Cerebellar nuclear complex (tissue), 1 donor: ENCODE data around the gene MAT1A.
A peak's percentile ranks its signal among the peaks of the same experiment; 100 is the strongest.

Source experiments
- DNase-seq, 2 experiments: peaks; one replicate each; lab custom pipeline; 2025; lab: John Stamatoyannopoulos, UW

The MAT1A gene

DNA sequence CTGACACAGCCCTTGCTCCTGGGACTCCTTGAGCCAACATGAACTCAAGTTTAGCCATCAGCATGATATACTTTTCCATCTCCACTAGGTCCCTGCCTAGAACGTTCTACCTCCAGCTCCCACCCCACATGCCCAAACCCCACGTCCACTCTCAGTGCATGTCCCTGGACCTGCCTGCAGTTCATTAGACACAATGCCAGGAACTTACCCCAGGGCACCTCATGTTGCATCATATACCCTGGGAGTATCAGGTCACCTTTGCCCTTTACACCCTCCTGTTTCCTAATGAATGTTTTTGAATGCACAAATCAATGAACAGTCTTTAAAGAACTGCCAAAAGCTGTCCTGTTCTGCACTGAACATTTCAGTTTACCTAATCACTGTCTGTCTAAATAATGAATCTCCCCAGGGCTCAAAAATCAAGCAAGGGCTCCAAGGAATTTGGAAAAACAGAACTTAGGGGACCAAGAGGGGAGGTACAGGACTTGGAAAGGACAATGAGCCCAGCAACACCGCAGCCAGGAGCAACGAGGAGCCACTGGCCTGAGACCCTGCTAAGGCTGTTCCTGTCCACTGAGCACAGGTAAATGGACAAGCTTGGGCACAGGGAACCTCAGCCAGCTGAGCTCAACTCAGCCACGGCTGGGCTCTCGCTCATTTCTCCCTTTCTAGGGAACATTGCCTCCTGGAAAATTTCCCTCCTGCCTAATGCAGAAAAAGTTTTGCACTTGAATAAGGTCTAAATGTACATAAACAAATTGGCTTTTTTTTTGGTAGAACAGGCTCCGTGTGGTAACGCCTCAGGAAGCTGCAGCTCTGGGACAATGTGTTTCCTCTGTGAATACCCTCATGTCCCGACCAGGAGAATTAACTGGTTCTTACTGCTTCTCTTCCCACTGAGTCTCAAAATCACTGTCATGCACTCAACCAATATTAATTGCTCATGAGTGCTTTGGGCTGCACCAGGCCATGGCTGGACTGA, 7.4 kb downstream of the MAT1A start:
- no peak for DNase-seq

DNA sequence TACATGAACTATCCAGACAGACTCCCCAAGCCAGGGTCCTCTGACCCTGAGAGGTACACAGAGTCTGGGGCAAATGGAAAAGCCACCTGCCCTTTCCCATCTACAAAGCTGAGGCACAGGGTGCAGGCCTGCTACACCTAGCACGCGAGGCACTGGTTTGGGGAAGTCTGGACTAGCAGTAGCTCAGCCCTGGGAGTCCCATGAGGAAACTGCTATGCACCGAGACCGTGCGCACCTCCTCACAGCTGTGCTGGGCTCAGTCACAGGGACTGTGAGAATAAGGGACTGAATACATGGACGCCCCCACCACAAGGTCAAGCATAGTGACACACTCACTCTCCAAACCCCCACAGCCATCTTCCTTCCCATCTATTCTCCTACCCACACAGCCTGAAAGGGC, 8.2 kb downstream of the MAT1A start:
- DNase-seq, result no peak

DNA sequence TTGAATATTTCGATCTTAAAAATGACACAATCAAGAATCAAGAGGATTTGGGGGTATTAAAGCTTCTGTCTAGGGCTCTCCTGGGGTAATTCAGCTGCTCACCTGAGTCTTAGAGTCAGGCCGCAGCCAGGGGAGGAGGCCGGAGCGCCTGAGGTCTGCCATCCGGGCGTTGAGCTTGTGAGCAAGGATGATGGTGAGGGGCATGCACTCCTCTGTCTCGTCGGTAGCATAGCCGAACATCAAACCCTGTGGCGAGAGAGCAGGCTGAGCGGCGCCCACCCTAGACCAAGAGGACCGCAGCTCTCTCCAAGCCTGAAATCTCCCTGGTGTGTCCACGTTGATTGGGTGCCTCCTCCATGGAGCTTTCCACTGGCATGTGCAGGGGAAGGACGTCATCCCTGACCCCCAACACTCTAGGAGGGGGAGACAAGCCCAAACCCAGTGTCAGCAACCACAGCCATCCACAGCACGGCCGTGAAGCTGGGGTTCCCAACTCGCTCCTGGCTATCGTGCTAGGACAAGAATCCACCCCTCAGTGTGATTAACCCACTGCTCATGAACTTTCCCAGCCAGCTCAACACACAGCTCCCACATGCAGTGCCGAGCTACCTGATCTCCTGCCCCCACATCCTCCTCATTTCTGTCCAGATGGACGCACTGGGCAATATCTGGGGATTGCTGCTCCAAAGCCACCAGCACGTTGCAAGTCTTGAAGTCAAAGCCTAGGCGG, 9.2 kb downstream of the MAT1A start:
- DNase-seq, result no peak

DNA sequence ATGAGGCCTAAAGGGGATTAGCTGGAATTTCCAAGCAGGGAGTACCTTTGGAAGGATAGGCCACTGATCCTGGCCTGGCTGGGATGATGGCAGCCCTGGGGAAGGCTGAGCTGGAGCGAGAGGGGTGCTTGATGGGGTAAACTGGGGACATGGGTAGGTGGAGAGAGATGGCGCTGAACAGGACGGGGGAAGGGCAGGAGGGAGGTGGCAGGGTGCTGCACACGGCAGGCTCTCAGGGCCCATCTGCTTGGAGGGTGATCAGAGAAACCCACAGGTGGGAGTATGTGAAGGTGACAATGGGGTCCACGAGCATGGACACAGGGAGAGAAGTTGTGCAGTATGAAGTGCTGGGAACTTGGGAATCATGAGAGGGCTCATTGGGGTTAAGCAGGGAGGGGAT, 10.3 kb downstream of the MAT1A start:
- no peak for DNase-seq

DNA sequence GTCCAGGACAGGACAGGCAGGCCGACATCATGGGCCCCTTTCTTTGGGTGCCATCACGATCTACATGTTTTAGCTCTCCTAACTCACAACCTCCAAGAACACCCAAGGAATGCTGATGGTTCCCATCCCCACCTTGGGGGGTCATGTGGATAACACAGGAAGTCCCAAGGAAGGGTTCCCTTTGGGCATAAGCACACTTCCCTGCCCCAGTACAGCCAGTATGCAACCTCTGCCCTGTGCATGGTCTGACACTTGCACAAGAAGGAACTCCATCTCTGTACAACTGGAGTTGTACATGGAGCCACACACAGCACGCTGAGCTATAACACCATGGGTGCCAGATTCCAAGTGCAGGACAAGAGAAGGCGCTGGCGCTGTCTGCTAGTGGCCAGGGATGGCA, 11.0 kb downstream of the MAT1A start:
- no peak for DNase-seq

DNA sequence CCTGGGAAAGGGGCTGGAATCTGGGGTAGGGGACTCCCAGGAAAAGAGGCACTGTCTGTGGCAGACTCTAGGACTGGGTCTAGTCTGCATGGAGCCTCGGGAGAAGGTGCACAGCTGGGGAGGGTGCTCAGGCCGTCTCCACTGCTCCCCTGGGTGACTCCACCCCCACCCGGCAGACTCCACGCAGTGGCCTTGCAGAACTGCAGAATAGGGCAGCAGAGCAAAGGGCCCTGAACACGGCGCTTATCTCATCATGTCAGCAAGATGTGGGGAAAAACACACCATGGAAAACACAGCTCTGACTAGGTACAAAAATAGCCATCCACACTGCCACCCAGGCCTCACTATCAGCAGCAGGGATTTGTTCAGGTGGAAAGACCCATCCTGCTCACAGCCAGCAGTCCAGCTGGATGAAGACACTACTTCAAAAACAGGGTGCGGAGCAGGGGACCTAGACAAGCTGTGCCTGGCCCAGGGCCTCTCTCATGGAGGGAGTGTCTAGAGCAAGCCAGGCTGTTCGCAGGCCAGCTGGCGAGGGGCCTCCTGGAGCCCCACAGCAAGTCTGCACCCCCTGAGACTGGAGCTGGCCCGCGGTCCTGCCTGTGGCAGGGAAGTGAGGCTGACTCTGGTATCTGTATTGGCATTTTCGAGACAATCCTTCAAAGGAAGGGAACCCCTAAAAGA, 11.7 kb downstream of the MAT1A start:
- peak; percentile 79 to 98 for DNase-seq

DNA sequence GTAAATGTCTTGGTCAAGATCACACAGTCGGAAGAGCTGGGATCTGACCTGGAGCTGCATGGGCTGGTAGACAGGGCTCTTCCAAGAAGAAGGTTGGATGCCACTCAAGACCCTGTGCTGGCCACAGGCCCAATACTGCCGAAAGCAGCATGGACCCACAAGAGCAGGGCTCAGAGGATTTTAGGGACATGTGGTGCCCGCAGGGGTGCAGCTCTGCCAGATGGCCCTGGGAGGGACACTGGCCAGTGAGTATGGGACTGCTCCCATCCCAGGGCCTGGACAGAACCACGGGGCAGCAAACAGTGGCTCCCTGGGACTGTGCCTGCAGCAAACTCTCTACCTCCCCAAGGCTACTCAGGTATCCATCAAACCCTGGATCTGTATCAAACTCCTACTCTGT, 12.4 kb downstream of the MAT1A start:
- peak; percentile 54 to 56 for DNase-seq

DNA sequence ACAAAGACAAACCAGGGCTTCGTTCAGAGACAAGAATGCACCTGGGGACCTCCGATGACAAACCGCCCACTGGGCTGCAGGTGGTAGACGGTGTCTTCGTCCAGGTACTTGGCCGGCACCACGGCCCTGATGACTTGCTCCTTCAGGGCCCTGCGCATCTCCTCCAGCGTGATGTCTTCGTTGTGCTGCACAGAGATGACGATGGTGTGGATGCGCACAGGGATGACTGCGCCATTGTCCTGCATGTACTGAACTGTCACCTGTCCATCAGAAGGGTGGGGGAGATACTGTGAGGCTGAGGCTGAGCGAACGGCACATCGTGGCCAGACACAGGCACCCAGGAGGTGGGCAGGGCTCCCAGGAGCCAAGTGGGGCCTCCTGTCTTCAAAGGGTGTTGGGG, 13.1 kb downstream of the MAT1A start:
- no peak for DNase-seq

DNA sequence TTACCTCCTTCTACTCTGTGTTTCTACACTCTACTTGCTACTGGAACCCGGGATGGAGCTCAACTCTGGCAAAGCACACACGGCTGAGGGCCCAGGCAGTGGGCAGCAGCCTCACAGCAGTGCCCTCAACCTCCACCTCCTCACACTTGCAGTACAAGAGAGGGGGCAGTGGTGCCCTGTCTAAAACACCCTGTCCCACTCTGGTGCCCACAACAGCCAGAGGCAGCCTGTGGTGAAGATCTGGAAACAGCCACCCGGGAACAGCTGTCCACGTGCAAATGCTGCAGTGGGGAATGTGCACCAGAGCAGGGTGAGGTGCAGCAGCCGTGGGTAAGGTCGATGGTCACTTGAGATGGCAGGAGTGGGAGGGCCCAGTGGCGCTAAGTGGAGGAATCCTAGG, 13.7 kb downstream of the MAT1A start:
- no peak for DNase-seq

DNA sequence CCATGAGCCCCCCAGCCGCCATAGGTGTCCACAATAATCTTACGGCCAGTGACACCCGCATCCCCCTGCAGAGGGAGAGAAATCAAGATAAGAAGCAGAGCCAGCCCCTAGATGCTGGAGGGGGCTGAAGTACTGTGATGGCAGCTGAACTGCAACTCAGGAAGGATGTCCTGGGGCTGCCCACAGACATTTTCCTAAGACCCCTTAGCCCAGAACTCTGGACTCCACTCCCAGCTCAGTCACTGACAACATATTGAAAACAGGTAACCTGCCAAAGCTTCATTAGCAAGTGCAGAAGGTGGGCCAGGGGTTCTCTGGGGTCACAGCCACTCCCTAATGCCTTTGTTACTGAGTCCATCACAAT, 14.3 kb downstream of the MAT1A start:
- no peak for DNase-seq

DNA sequence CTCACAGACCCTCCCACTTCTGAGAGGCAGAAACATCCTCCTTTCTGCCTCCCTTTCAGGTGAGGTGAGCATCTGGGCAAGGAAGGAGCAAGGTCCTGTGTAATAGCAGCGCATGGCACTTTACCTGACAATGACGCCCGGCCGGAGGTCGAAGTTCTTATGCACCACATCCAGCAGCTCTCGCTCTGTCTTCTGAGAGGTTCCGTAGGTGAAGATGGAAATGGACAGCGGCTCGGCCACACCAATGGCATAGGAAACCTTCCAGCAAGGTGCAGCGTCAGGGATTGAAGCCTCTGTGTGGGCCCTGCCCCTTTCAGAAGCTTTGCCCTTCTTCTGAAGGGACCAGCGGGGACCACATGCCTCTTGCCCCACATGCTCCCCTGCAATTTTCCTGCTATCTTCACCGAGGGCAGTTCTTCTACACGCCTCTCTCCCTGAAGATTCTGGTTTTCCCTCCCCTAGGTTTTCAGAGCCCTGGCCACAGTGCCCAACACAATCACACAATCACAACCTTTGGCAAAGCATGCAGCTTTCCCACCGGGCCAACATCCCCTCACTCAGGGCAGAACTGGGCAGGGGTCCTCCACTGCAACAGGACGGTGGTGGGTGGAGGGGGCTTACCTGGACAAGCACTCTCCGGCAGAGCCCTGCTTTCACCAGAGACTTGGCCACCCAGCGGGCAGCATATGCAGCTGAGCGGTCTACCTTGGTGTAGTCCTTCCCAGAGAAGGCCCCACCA, 14.9 kb downstream of the MAT1A start:
- DNase-seq, result no peak

DNA sequence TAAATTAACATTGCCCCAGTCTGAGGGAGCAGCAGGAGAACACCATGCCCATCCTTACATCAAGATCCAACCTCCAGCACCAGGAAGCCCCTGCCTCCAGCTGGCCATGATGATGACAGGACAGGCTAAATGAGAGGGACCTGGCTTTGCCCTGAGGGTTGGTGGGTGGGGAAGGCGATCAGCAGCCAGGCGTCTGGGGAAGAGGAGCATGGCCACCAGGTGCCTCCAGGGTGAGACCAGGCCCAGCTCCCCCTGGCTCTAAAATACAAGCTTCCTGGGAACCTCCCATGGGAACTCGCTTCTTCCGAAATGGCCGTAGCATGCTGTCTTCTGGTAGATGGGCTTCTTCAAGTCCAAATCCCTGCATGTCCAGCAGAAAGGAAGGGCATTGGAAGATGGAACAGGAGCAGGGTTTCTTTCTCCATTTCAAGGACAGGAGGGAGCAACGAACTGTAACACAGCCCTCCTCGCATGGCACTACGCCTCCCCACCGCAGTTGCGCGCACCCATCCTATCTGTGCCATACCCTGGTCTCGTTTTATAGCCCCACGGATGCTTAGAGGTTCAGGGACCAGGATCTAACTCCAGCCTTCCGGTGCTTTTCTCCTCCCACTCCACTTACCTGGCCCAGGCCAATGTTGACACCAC, 15.8 kb downstream of the MAT1A start:
- no peak for DNase-seq

DNA sequence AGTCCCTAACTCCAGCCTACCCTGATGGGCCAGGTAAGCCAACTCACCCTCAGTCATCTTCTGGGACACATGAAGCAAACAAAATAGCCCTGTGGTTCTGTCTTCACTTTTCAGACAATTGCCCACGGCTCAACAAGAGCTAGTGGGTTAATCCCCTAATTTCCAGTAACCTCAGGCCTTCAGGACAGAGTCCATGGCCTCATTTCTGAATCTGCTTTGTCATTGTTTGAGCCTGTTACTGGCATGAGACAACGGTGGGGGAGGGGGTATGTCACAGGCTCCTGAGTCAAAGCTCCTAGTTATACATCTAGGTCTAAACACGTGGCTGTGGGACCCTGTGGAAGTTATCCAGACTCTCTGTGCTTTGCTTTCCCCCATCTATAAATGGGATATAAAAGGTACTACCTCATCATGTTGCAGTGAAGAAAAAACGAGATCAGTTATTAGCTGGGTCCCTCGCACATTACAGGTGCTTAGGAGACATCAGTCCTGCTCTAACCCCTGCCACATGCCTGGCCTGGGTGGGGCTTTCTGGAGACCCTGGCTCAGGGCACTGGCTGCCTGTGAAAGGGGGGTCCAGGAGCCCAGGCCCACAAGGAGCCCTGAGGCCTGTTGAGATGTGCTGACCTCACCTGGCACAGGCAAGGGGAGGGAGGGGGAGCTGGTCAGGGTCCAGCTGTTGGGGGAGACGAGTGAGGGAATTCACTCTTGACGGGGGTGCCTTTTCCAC, 16.5 kb downstream of the MAT1A start:
- DNase-seq, result no peak

DNA sequence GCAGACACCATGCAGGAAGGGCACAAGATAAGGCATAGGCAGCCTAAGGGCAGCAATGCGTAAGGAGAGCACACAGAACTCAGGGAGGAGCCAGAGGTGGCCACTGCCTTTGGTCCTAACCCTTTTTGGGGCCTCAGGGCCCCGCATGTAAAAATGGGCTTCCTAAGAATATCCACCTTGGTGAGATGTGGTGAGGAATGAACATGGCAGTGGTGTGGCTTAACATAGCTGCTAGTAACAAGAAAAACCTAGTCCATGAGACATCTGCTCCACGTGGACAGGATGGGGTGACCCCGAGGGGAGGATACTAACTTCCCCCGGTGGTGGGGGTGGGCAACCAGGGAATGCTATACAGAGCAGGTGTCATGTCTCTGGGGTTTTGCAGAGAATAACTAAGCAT, 18.0 kb downstream of the MAT1A start:
- DNase-seq, result no peak

DNA sequence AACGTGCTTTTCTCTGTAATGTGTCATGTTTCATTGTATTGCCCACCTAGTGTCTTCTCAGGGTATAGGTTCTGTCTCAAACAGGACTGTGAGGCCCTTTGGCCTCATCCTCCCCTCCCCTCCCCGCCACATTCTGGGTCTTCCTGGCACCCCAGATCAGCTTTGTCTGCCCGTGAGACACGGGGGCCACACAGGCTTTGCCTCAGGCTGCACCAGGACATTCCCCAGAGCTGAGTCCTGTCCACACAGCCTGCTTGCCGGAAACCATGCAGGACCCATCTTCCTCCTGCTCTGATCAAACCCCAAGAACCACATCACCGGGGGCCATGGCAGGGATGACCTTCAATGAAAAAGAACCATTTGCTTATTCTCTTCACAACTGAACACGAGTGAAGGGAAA, 18.6 kb downstream of the MAT1A start:
- DNase-seq, result no peak

DNA sequence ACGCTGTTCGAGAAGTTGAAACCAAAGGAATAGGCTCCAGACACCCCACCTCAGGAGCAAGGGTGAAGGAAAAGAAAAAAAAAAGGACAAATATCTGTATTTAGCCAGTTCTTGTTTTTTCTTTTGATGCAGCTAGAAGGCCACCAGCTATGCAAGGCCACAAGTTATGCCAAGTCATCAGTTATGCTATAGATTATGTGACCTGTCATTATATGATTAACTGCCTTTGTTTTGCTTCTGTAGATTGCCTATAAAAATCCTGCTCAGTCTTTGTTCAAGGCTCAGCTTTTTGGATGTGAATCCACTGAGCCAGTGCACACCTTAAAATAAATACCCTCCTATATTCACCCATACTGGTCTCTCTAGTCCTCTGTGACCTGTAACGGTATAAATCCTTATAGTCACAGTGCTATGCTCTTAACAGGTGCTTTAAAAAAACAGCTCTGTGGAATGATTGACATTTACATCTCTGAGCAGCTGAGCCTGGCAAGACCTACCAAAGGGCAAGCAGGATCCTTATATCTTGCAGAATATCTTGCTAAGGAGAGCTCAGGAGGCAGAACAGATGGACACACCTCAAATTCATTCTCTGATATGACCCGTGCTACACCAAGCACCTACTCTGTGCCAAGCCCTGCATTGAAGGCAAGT, 20.4 kb downstream of the MAT1A start:
- no peak for DNase-seq

DNA sequence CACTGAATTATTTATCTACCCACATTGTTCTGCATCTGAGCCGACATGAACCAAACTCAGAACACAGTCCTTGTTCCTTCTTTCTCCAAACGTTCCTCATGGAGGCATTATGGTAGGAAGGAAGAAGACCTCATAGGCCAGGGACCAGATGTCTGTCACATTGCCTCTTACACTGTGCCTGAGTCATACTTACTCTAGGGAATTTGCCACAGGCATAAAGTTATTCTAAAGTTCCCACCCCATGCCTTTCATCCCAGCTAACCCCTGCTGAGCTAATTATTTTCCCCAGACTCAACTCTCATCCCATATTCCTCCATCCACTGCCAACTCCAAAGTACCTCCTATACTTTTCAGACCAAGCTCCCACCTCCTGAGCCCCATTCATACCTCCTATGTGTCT, 21.2 kb downstream of the MAT1A start:
- DNase-seq, result no peak

DNA sequence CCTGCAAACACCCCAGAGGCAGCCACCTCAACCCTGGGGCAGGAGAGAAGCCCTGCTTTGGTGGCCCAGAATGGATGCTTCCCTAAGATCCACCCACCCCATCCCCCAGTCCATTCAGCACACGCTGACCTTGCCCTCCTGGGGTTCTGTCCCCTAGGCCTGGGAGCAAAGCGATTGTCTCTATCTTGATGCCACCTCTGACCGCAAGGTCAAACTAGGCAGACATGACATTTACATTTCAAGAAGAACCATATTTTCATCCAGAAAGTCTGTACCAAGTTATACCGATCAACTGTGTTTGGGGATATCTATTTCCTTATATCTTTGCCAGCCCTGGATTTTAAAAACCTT, 23.0 kb downstream of the MAT1A start:
- no peak for DNase-seq

DNA sequence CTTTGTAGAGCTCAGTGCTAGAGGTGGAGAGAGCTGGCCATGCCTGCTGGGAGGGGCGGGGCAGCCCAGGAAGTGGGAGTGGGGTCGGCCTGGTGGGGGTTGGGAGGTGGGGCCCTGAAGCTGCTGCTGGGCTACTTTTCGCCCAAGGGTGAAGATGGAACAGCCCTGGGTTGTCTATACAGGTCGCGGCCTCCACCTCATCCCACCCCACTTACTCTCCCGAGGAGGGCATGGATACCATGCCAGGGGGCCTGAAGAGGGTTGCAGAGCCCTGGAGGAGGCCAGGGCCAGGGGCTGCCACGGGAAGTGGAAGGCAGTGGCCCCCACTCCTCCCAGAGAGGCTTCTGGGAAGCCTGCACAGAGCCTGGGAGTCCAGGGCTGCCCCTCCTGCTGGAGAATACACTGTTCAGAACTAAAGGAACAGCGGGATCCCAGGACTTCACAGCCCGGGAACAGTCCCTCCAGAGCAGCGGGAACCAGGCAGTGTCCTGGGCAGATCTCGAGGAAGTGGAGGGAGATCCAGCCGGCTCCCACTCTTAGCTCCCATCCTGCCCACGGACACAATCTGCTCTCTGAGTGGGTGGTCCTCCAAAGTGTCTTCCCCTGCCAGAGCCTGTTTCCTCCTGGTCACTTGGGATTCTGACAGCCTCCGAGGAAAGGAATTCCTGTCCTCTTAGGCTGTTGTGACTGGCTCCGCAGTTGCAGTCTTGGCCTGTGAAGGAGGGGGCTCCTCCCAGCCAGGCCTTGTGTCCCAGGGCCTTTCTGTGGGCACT, 23.5 kb downstream of the MAT1A start:
- no peak for DNase-seq
